NT2/D1 (cell line): Measurements from ENCODE around the gene METTL15.

Source experiments
- SUZ12 ChIP-seq: IDR thresholded peaks from 2 replicates; pipeline ENCODE4 v1.6.1; 2011; ENCODE audit not compliant: insufficient read length, insufficient read depth; ENCODE audit errors: extremely low read depth
- YY1 ChIP-seq: IDR thresholded peaks from 2 replicates; pipeline ENCODE4 v1.6.1; 2011; ENCODE audit not compliant: insufficient read length, insufficient read depth

DNA sequence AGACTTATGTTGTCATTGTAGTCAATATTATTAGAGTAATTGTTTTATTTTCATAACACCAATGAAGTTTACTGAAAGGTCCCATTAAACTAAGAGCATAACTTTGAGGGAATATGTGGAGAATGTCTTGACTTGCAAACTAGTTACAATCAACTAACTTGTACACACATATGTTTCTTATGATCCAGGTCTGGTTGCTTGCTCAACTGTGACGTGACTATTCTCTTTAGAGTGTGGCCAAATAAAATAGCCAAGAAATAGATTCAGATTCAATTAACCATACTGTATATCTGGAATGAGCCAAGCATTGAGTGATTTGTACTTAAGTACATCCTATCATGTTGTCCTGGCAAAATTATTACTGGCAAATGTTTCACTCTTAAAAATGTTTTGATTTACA lies 101.7 kb downstream of the METTL15 start:
- TF ChIP-seq SUZ12, result no peak
- no peak for TF ChIP-seq YY1
